ENCODE results near the gene IGSF23. TPM values are rescaled to one million over a fixed set of nuclear protein-coding genes. Genes with fewer than 3 reads are reported as not detected.
"Not testable (repeated sequence)": the region's sequence is repeated elsewhere in the genome, so short reads cannot be mapped to it uniquely, and the experiment has no call there.

The IGSF23 gene
- total and polyA plus RNA-seq, 2 of the 4 experiments (the other 2 are of a cell fraction), result 0.27 TPM; not detected in 1

- peaks cover 11% of the 10 kb centered on the region for H3K9me1 ChIP-seq (ENCODE audit: insufficient read depth, low read length)
- H2BK20ac ChIP-seq (ENCODE audit: low read depth, low read length); H3K4me1 ChIP-seq (ENCODE audit: control insufficient read depth, insufficient read depth, low read length); H4K20me1 ChIP-seq (ENCODE audit: insufficient read depth, low read length); dilution Hi-C loops (cut with HindIII; ENCODE audit: low sequenced_read_pairs, unreplicated experiment); H2BK120ac ChIP-seq (ENCODE audit: low read depth, low read length); POLR2A ChIA-PET (ENCODE audit: unreplicated experiment); H3K4me3 ChIP-seq (ENCODE audit: insufficient read depth, low read depth, low read length); H3K18ac ChIP-seq (ENCODE audit: low read depth, low read length); H3K56ac ChIP-seq (ENCODE audit: extremely low read depth, insufficient read depth, low read length); H3K4ac ChIP-seq (ENCODE audit: low read depth, low read length); H3K36me3 ChIP-seq (ENCODE audit: control insufficient read depth, insufficient read depth, low read length); H3K79me1 ChIP-seq (ENCODE audit: low read depth in 1 of 2, low read length in 2 of 2); H4K8ac ChIP-seq (ENCODE audit: low read depth in 2 of 2, low read length in 2 of 2); in situ Hi-C loops (cut with MboI; ENCODE audit: low sequenced_read_pairs); intact Hi-C loops (cut with micrococcal nuclease); BruUV-seq (replicated peaks); H3K9me3 ChIP-seq (ENCODE audit: control insufficient read depth, insufficient read depth, low read length); H3K4me2 ChIP-seq (ENCODE audit: low read depth, low read length); H3K27me3 ChIP-seq (ENCODE audit: control insufficient read depth, insufficient read depth, low read length); DNase-seq; H3K27ac ChIP-seq (ENCODE audit: insufficient read depth, low read length); H3K9ac ChIP-seq (ENCODE audit: low read depth, low read length); H3K23ac ChIP-seq (ENCODE audit: low read depth, low read length); H3K14ac ChIP-seq (replicated peaks; ENCODE audit: low read depth, low read length); H2AFZ ChIP-seq (replicated peaks; ENCODE audit: low read length, poor library complexity); ATAC-seq (ENCODE audit: low read depth); H2BK5ac ChIP-seq (ENCODE audit: low read depth, low read length, poor library complexity, severe bottlenecking); H2AK9ac ChIP-seq (replicated peaks; ENCODE audit: low read depth, low read length, poor library complexity); H4K91ac ChIP-seq (ENCODE audit: insufficient read depth, low read depth, low read length); CTCF ChIA-PET; H2BK15ac ChIP-seq (ENCODE audit: low read depth, low read length); H2AK5ac ChIP-seq (ENCODE audit: low read depth, low read length); H4K5ac ChIP-seq (ENCODE audit: low read depth, low read length): not testable (repeated sequence)
- WGBS, 2 experiments (ENCODE audit: extremely low coverage in 2 of 2, insufficient read length in 1 of 2), result no CpG with 5 or more reads among the region's 2 CpGs
These were observed 56.7 kb downstream of the IGSF23 start for GRCh38 chr19:44670027-44670426.

All from IMR-90 (cell line).